HepG2 (cell line): ENCODE results near the gene SYT9. TPM values are rescaled to one million over a fixed set of nuclear protein-coding genes. Genes with fewer than 3 reads are reported as not detected.

Source experiments
- ATAC-seq: fragments of 200-7000 bp; cut with Tn5 transposase; 3 replicates; pipeline ENCODE4 v1.9.1; 2020; ENCODE audit warnings: mild to moderate bottlenecking, moderate library complexity
- BruUV-seq: library from RNA; stranded (reverse); fragments of 400-500 nt; replicated peaks from 2 replicates; lab custom pipeline; 2021; lab: Mats Ljungman, UMichigan
- CTCF ChIA-PET: fragments of 300-600 bp; formaldehyde crosslinking; extraction: SDS; loops from one replicate; lab custom pipeline; 2021; ENCODE audit warnings: low total read pairs, inconsistent platforms, low intra/inter-chr PET ratio; lab: Yijun Ruan, JAX
- POLR2A ChIA-PET: fragments of 350-600 bp; sonication (Branson Sonifier 250); formaldehyde crosslinking; loops from one replicate; lab custom pipeline; 2020; ENCODE audit warnings: antibody characterized with exemption, inconsistent platforms; lab: Yijun Ruan, JAX
- DNase-seq: peaks from one replicate; pipeline ENCODE4 v3.0.0-alpha.2; 2015; ENCODE audit warnings: low spot score
- FAIRE-seq: peaks from 3 replicates; lab custom pipeline; 2011; peaks lifted over from hg19 to GRCh38; lab: Jason Lieb, UNC
- H2AFZ ChIP-seq: one replicate; pipeline ENCODE4 v1.6.1; 2011; ENCODE audit warnings: low read length, inconsistent platforms
- H3K27ac ChIP-seq: fragments of 300-600 bp; 3 replicates; pipeline ENCODE4 v1.8.0; 2011; ENCODE audit warnings: mixed run types, mild to moderate bottlenecking, mixed read lengths, low read length, inconsistent platforms; ENCODE audit not compliant: insufficient read depth; ENCODE audit errors: extremely low read length
- H3K27me3 ChIP-seq, 2 experiments: fragments of 200-600 bp in 1 of 2; 2 replicates in 1 of 2; 3 replicates in 1 of 2; pipeline versions ENCODE4 v1.6.0 to v1.8.0; 2011; ENCODE audit warnings: low read length in 2 of 2, mild to moderate bottlenecking in 2 of 2, moderate library complexity in 2 of 2, inconsistent platforms in 1 of 2; ENCODE audit not compliant: insufficient read depth in 2 of 2, control insufficient read depth in 1 of 2
- H3K36me3 ChIP-seq, 2 experiments: fragments of 200-600 bp in 1 of 2; replicated peaks in 1 of 2; 2 replicates in 1 of 2; 3 replicates in 1 of 2; pipeline versions ENCODE4 v1.5.1 to v1.8.0; 2011; ENCODE audit warnings: low read length in 2 of 2, inconsistent platforms in 1 of 2; ENCODE audit not compliant: insufficient read depth in 2 of 2, control insufficient read depth in 1 of 2
- H3K4me1 ChIP-seq: 2 replicates; pipeline ENCODE4 v1.5.1; 2012; ENCODE audit warnings: low read length, inconsistent platforms; ENCODE audit not compliant: insufficient read depth
- H3K4me2 ChIP-seq: 2 replicates; pipeline ENCODE4 v1.6.0; 2011; ENCODE audit warnings: low read depth, low read length, inconsistent platforms
- H3K4me3 ChIP-seq, 3 experiments: fragments of 200-600 bp in 1 of 3; sonication (generic), shearing (Covaris generic) in 1 of 3; replicated peaks in 1 of 3; 2 replicates each; pipeline ENCODE4 v1.5.1; 2011 to 2016; ENCODE audit warnings: low read length in 3 of 3, inconsistent platforms in 2 of 3, low read depth in 2 of 3, mild to moderate bottlenecking in 2 of 3, control low read depth in 1 of 3, mixed read lengths in 1 of 3; ENCODE audit not compliant: insufficient read depth in 1 of 3
- H3K79me2 ChIP-seq: one replicate; pipeline ENCODE4 v1.6.1; 2011; ENCODE audit warnings: low read length, inconsistent platforms; ENCODE audit not compliant: insufficient read depth
- H3K9ac ChIP-seq: 2 replicates; pipeline ENCODE4 v1.6.0; 2011; ENCODE audit warnings: mild to moderate bottlenecking, low read depth, low read length, inconsistent platforms; ENCODE audit not compliant: insufficient read depth
- H3K9me3 ChIP-seq: 2 replicates; pipeline ENCODE4 v1.5.1; 2012; ENCODE audit warnings: mild to moderate bottlenecking, low read length
- H4K20me1 ChIP-seq: 2 replicates; pipeline ENCODE4 v1.6.0; 2011; ENCODE audit warnings: inconsistent platforms, mild to moderate bottlenecking, low read length, moderate library complexity; ENCODE audit not compliant: insufficient read depth
- ARNTL ChIP-seq: sonication (generic); formaldehyde crosslinking; IDR thresholded peaks from 2 replicates; pipeline ENCODE4 v1.4.0; 2020; ENCODE audit warnings: mild to moderate bottlenecking, missing genetic modification reagents
- ELF1 ChIP-seq: sonication (generic); formaldehyde crosslinking; IDR thresholded peaks from 2 replicates; pipeline ENCODE4 v1.4.0; 2020; ENCODE audit warnings: missing genetic modification reagents
- IKZF5 ChIP-seq: IDR thresholded peaks from 2 replicates; pipeline ENCODE4 v1.6.1; 2018; ENCODE audit warnings: missing genetic modification reagents, mild to moderate bottlenecking, missing compliant biosample characterization
- NPAS2 ChIP-seq: sonication (generic); formaldehyde crosslinking; IDR thresholded peaks from 2 replicates; pipeline ENCODE4 v1.8.0; 2022; ENCODE audit warnings: mild to moderate bottlenecking, missing genetic modification reagents, borderline replicate concordance
- PAX8 ChIP-seq: sonication (generic); formaldehyde crosslinking; IDR thresholded peaks from 2 replicates; pipeline ENCODE4 v1.8.0; 2022; ENCODE audit warnings: mild to moderate bottlenecking, missing genetic modification reagents, borderline replicate concordance
- ZNF652 ChIP-seq: IDR thresholded peaks from 2 replicates; pipeline ENCODE4 v1.6.1; 2016; ENCODE audit warnings: low read depth, borderline replicate concordance
- ZNF704 ChIP-seq: sonication (generic); formaldehyde crosslinking; IDR thresholded peaks from 2 replicates; pipeline ENCODE4 v1.8.1; 2023; ENCODE audit warnings: mild to moderate bottlenecking, inconsistent platforms, moderate library complexity, missing genetic modification reagents, borderline replicate concordance
- WGBS: methylation state at CpG from one replicate; pipeline ENCODE4 v1.1.6; 2017; ENCODE audit warnings: low lambda C conversion rate; 5-methylcytosine and 5-hydroxymethylcytosine counted together
- in situ Hi-C: cut with HindIII; loops from 2 replicates; pipeline ENCODE4 v1.10.0; 2017; ENCODE audit warnings: low pct_unique_long_range_greater_than_20kb; ENCODE audit not compliant: extremely low pct_ligation_motif_present
- intact Hi-C: fragments of 100-400 bp; cut with micrococcal nuclease; formaldehyde crosslinking; loops from one replicate; pipeline ENCODE4 v1.10.0; 2022; ENCODE audit not compliant: unreplicated experiment
- polyA plus RNA-seq, 8 experiments: library from polyadenylated mRNA; depleted of rRNA in 3 of 8; stranded (reverse) in 7 of 8; unstranded in 1 of 8; fragments of >200 nt; fragmentation: Illumina TruSeq in 4 of 8; extraction: Trizol in 4 of 8; gene quantifications; 2 replicates each; pipeline versions ENCODE4 v1.2.1 to v1.2.3, GENCODE V29; 2011 to 2016; ENCODE audit warnings: low read depth in 4 of 8, missing spikeins in 1 of 8, mixed read lengths in 1 of 8; ENCODE audit not compliant: insufficient read depth in 1 of 8
- total RNA-seq, 5 experiments: library from RNA; depleted of rRNA; stranded (reverse); fragments of >200 nt; fragmentation: Illumina TruSeq; extraction: Trizol; gene quantifications; 2 replicates each; pipeline ENCODE4 v1.2.3, GENCODE V29; 2016; ENCODE audit warnings: low read depth in 1 of 5

The SYT9 gene
- total and polyA plus RNA-seq, 2 of the 13 experiments (the other 11 are each of a cell fraction or from before 2014, with no cell fraction given) = not detected

DNA sequence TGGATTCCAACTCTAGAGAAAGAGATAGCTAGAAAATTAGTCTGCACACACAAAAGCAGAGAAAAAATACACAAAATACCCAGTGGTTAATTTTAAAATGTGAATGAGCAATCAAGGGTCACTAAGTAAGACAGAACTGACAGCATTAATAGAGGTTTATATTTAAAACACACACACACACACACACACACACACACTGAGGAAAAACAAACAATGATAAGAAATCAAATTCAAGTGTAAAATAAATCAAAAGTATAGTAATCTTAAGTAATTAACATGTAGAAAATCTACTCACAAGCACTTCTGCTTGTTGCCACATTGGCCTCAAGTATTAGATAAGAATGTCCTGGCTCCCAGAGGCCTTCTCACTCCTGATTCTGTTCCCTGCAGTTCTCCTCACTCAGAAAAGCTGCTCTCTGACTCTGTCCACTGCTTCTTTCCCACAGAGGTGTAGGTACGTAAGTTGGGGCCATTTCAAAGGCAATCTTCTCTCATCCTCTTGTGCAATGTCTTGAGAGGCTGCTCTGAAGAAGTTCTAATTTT is 200.3 kb downstream of the SYT9 start:
- TF ChIP-seq NPAS2 = no peak
- no peak for TF ChIP-seq IKZF5
- no peak for TF ChIP-seq ZNF652
- TF ChIP-seq ELF1 (CRISPR knock-in tag) = no peak
- no peak for TF ChIP-seq ARNTL (CRISPR knock-in tag)
- TF ChIP-seq PAX8 = no peak
- no peak for TF ChIP-seq ZNF704 (CRISPR knock-in tag)
- TF ChIP-seq, all 625 proteins: peak for 0
- WGBS = 10% methylated on average over 1 of the region's 1 CpG
- Histone ChIP-seq H3K9me3 (no peaks in the 10 kb centered on the region), H3K79me2 (no peaks in the 10 kb centered on the region), H3K27me3 (peaks cover 0 to 10% of the 10 kb centered on the region in 2 experiments; a peak in 1 of 5 replicates), H3K4me3 (no peak overlapping the region), H2AFZ (no peak overlapping the region), H4K20me1 (no peaks in the 10 kb centered on the region), H3K27ac (no peak overlapping the region), H3K4me2 (no peak overlapping the region), H3K36me3 (no peaks in the 10 kb centered on the region), H3K9ac (no peak overlapping the region), H3K4me1 (no peaks in the 10 kb centered on the region)
- intact Hi-C loops (no loop called here), in situ Hi-C loops (no loop called here)
- ChIA-PET CTCF (no interaction called here), POLR2A (no interaction called here)
- no peak for DNase-seq
- no TSS peak for BruUV-seq
- no peak for ATAC-seq
- FAIRE-seq = no peak
